Activated effector memory CD4-positive, alpha-beta T cell treated with Interleukin-2 at 50 U/mL for 16 hours (primary cell): Measurements from ENCODE around the gene FLYWCH1.
A peak's percentile ranks its signal among the peaks of the same experiment; 100 is the strongest.

ENCODE experiments used
- DNase-seq: peaks from one replicate; pipeline ENCODE4 v3.0.0-alpha.2; 2020

Gene FLYWCH1

DNA sequence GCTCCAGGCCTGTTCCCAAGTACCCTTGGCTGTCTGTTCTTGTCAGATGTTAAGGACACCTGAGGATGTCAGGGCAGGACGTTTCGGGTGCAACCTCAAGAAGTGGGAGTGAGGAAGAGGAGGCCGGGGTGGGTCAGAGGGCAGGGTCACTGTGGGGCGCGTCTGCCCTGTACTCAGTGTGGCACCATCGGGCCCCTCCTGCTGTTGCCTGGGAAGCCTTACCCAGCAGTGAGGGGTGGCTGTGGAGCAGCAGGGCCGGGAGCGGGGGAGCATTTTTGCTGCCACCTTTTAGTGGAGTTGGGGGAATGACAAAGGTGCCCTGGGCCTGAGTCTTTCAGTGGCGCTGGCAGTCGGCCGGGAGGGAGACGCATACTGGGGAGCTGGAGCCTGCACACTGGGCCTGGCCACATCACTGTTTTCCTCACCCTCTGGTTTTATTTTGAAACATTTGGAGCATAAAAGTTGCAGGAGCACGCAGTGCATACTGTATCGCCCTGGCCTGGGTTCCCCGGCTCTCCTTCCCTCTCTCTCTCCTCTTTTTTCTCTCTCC, 11.1 kb upstream of the FLYWCH1 start:
- no peak for DNase-seq

DNA sequence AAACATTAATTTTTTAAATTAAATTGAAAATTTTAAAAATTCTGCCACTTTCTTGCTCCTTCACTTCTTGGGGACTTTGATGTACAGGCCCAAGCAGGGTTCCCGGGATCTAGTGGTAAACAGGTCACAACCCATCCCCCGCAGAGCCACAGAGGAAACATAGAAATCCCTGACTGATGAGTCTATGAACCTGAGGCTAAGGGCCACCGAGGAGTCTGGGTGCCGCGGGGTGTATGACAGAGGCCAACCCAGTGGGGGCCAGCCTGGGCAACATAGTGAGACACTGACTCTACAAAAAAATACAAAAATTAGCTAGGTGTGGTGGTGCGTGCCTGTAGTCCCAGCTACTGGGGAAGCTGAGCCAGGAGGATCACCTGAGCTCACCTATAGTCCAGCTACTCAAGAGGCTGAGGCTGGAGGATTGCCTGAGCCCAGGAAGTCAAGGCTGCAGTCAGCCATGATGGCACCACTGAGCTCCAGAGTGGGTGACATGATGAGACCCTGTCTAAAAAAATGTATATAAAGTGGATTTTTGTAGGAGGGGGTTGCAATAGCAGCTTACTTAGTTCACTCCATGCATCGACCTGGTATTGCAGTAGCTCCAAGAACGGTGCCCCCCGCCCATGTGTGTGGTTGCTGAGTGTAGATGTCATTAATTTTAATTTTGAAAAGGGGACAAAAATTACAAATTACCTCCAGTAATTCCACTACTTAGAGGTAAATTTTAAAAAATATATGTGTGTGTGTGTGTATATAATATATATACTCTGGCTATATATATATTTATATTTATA, 9.2 kb upstream of the FLYWCH1 start:
- no peak for DNase-seq

DNA sequence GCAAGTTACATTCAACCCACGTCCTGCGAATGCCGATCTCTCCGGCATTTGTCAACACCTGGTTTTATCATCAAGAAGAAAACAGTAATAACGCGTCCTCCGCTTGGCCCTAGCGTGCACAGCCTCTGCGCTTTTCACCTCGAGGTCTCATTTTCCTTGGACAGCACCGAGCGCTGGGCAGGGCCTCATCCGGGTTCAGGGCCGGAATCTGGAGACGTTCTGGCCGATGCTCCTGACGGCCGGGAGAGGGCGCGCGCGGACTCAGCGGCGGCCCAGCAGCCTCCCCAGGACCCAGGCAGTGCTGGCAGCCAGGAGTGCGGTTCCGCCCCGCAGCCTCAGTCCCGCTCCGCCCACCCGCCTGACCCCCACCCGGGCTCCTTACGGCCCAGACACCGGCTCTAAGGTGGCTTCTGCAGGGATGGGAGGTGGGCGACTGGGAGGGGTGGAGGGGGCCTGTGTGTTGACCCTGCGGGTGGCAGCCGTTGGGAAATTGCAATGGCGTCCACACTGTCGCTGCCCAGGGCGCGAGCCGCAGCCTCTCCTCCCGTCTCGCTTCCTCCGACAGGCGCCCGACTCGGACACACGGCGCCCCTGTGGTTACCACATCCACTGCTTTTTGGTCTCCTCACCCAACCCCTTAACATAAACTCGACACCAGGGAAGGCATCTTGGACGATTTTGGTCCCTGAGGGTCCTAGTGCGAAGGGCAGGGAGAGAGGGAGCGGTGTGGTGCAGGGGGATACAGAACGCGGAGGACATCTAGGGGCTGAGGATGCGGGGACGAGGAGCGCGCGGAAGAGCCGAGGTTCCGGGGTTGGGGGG, 7.4 kb upstream of the FLYWCH1 start:
- peak; percentile 67 for DNase-seq

DNA sequence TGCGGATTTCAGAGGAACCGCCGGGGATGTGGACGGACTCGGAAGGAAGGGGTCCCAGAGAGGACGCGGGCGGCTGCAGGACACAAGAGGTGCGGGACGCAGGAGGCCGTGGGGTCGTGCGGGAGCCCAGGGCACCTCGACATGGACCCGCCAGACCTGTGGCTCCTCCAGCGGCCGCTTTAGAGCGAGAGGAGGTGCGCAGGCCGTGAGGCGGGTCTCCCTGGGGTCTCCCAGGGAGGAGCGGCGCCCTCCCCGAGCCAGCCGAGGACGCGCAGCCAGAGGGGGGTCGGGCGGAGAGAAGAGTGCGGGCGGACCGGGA, 6.8 kb upstream of the FLYWCH1 start:
- peak; percentile 15 for DNase-seq

DNA sequence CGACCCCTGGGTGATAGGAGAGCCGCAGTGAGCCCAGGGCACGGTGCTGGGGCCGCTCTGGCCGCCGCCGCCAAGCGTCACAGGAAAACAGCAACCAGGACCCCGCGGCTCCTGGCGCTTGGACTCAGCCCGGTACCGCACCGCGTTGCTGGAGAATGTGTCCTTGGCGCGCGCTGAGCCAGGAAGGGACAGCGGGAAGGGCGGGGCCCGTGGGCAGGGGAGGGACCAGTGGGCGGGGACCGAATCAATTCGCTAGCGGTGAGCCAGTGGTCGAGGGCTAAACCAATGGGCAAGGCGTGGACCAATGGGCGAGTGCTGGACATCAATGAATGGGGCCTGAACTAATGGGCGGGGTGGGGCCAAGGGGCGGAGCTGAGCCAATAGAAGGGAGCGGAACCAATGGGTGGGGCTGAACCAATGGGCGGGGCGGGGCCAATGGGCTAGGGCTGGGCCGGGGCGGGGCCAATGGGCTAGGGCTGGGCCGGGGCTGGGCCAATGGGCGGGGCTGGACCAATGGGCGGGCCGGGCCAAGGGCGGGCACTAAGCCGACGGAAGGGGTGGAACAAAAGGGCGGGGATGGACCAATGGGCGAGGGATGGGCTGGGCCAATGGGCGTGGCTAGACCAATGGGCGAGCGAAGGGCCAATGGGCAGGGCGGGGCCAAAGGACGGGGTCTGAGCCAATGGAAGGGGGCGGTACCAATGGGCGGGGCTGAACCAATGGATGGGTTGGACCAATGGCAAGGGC, 6.3 kb upstream of the FLYWCH1 start:
- DNase-seq = peak; percentile 77

DNA sequence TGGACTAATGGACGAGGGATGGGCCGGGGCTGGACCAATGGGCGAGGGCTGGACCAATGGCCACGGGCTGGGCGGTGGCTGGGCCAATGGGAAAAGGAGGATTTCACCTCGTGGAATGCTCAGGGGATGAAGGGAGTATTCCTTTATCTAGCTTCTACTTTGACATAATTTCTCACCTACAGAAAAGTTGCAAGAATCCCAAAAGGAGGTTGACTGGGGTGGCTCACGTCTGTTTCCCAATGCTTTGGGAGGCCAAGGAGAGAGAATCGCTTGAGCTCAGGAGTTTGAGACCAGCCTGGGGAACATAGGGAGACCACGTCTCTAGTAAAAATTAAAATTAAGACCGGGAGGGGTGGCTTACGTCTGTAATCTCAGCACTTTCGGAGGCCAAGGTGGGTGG, 5.7 kb upstream of the FLYWCH1 start:
- no peak for DNase-seq

DNA sequence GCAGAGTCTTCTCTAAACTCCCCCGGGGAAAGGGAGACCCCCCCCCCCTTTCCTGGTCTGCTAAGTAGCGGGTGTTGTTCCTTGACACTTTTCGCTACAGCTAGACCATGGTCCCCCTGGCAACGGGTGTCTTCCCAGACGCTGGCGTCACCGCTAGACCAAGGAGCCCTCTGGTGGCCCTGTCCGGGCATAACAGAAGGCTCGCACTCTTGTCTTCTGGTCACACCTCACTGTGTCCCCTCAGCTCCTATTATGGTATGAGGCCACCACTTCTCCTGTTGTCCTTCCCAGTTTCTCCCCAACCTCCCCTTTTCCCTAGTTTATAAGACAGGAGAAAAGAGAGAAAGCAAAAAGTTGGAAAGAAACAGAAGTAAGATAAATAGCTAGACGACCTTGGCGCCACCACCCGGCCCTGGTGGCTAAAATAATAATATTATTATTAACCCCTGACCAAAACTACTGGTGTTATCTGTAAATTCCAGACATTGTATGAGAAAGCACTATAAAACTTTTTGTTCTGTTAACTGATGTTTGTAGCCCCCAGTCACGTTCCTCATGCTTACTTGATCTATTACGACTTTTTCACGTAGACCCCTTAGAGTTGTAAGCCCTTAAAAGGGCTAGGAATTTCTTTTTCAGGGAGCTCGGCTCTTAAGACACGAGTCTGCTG, 4.5 kb upstream of the FLYWCH1 start:
- peak; percentile 18 for DNase-seq

DNA sequence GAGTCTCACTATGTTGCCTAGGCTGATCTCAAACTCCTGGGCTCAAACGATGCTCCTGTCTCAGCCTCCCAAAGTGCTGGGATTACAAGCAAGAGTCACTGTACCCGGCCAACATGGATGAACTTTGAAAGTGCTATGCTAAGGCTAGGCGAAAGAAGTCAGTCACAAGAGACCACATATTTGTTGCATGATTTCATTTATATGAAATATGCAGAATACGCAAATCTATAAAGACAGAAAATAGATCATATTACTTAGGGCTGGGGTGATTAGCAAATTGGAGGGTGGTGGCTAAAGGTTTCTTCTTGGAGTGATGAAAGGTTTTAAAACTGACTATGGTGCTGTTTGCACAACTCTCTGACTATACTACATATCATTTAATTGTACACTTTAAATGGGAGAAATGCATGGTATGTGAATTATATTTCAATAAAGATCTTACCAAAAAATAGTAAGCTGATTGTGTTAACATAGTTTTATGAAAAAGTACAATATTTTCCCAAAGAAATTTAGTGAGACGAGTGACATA, 1.2 kb upstream of the FLYWCH1 start:
- DNase-seq = no peak

DNA sequence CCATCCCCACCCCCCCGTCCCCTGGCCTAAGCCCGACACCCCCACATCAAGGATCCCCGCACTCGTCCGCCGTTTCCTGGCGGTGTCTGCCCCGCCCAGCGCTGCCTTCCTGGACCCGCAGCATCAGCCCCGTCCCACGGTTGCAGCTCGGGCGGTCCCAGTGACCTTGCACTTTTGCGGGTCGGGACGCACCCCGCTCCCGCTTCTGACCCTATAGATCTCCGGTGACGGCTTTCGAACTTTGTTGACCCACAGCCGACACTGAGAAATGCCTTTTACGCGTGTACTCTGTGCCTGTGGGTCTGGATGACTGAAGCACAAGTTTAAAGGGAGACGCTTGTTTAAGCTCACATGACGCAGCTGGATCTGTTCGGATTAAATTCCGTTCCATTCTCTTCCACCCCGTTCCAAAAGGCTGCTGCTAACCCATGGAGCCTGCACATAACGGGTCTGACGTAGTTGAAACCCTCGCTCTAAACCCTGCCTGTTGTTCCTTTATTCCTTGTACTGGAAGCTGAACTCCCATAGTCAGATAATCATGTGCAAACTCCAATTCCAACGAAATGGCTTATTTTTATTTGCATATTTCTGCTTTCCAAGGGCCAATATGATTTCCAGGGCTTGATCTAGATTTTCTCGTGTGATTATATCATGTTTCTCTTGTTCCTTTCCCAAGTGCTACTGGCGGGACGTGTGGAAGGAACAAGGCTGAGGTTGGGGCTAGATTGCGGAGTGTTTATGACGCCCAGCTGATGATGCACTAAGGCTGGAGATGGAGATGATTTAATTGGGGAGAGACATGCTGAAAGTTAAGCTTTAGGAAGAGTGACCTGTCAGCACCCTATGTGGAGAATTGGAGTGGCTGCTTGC, 834 bp downstream of the FLYWCH1 start:
- peak; percentile 16 for DNase-seq

DNA sequence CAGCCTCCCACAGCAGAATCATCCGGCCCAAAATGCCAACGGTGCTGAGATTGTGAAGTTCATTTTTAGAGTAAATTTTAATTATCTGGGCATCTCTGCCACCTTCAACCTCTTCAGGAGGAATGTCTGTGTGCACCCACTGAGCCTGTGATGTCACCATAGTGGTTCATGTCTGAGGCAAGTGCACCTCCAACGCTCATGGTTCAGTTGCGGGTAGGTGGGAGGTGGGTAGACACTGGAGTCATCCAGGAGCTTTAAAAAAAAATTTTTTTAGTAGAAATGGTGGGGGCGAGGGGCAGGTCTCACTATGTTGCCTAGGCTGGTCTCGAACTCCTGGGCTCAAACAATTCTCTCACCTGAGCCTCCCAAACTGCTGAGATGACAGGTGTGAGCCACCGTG, 1.9 kb downstream of the FLYWCH1 start:
- DNase-seq = no peak

DNA sequence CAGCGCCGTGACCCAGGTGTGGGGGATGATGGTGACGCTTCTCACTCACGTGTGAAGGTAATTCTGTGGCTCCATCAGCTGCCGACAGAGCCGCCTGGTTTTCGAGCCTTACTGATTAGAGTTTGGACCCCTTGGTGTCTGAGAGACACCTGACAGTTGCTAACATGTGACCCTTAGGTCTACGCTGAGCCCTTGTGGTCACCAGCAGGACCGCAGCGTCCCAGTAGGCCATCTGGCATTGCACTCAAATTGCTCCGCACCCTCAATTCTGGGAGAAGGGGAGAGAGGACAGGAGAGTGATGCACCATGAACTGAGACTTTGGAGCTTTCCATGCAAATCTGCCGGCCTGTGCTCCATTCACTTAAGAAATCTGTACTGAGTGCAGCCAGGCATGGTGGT, 2.5 kb downstream of the FLYWCH1 start:
- no peak for DNase-seq

DNA sequence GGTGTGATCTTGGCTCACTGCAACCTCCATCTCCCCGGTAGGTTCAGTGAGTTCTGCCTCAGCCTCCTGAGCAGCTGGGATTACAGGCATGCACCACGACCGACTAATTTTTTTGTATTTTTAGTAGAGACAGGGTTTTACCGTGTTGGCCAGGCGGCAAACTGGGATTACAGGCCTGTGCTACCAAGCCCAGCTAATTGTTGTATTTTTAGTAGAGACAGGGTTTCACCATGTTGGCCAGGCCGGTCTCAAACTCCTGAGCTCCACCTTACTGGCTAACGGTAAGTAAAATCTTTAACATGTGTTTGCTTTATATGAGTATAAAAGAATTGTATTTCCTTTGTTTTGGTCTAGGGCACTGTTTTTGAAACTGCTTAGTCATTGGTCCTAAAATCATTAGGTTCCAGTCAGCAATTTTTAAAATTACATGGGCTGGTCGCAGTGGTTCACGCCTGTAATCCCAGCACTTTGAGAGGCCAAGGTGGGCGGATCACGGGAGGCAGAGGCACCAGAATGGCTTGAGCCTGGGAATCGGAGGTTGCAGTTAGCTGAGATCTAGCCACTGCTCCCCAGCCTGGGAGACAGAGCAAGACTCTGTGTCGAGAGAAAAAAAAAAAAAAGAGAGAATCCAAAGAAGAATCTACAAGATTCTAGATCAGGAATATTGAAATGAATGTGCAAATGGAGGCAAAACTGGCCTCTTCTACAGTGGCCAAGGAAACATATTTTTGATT, 3.6 kb downstream of the FLYWCH1 start:
- no peak for DNase-seq

DNA sequence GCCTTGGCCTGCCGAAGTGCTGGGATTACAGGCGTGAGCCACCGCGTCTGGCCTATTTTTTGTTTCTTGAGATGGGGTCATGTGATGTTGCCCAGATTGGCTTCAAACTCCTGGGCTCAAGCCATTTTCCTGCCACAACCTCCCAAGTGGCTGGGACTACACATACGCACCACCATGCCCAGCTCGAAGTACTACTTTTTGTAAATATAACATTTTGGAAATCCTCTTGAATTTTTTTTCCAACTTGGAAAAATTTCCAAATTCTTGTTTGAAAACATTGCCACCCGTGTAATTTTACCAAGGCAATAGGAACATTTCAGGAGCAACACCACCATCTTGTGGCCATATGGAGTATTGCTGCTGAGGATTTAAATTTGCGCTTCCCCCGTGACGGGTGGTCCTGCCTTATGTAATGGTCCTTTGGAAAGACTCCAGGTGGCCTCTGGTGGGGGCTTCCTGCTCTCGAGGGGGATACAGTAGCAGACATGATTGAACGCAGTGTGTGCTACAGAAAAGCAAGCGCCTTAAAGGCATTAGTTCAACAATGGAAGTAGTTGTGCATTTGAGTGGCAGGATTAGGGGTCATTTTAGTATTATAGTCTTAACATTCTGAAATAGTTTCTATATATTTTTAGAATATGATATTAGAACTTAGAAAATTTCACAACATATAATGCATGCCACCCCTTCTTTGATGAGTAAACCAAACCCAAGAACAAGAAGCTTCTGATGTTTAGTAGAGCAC, 8.0 kb downstream of the FLYWCH1 start:
- DNase-seq = peak; percentile 32

DNA sequence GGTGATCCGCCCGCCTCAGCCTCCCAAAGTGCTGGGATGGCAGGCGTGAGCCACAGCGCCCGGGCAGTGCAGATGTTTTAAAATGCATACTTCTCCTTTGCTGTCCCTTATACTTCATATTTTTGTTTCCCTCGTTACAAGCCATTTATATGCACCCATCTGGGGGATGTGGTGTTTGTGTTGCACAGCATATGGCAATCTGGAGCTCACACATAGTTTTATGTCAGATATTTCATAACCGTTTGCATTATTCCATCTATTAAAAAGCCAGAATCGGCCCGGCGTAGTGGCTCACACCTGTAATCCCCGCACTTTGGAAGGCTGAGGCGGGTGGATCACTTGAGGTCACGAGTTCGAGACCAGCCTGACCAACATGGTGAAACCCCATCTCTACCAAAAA, 11.8 kb downstream of the FLYWCH1 start:
- DNase-seq = no peak

DNA sequence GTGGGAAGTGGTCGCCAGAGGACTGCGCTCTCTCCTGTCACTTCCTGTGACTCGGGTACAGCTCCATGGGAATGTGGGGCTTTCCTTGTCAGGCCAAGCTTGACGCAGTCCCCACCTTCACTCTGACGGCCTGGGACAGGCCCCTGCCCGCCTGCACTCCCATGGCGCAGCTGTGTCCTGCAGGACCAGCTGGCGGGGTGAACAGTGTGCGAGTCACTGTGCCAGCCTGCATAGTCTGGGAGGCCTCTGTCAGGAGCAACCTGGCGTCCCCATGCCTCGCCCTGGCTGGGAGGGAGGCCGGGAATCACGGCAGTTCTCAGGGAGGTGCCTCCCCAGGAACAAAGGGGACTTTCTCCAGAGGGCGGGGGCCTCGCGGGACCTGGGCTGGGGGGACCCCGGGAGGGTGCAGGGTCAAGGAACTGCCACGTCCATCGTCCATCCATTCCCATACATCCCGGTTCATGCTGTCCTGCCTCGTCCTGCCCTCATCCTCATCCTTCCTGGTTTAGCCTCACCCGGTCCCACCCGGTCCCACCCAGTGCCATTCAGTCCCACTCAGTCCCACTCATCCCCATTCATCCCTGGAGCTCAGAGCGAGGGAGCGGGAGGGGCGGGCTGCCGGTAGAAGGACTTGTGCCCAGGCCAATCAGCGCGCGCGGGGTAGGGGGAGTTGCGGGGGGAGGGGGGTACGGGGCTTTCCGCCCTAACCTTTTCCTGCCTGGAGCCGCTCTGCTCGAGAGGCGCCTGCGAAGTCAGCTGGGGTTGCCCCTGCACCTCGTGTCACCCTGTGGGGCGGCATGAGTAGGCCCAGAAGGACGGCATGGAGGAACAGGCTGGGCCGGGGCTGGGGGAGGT, 13.4 kb downstream of the FLYWCH1 start:
- DNase-seq = no peak

DNA sequence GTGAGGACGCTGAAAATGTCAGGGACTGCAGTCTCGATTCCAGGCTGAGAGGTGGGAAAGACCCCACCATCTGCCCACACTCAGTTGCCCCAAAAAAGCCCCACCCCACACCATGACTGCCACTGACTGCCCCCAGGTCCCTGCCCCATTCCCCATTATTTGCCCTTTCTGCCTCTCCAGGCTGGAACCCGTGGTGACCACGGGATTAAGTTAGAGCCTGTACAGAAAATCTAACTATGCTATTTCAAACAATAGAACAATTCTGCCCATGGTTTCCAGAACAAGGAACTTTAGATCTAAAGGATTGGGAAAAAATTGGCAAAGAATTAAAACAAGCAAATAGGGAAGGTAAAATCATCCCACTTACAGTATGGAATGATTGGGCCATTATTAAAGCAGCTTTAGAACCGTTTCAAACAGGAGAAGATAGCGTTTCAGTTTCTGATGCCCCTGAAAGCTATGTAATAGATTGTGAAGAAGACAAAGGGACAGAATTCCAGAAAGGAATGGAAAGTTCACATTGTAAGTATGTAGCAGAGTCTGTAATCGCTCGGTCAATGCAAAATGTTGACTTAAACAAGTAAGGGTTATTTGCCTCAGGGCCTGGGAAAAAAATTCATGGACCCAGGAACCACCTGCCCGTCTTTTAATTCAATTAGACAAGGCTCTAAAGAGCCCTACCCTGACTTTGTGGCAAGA, 14.4 kb downstream of the FLYWCH1 start:
- no peak for DNase-seq

DNA sequence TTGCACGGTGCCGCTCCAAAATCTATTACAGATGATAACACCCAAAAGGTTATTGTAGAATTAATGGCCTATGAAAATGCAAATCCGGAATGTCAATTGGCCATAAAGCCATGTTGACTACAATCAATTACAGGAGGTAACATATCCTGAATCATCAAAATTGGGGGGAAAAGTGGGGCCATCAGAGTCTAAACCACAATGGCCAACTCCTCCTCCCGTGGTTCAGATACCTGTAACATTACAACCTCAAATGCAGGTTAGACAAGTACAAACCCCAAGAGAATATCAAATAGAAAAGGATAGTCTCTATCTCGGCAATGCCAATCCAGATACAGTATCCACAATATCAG, 14.9 kb downstream of the FLYWCH1 start:
- DNase-seq = no peak

DNA sequence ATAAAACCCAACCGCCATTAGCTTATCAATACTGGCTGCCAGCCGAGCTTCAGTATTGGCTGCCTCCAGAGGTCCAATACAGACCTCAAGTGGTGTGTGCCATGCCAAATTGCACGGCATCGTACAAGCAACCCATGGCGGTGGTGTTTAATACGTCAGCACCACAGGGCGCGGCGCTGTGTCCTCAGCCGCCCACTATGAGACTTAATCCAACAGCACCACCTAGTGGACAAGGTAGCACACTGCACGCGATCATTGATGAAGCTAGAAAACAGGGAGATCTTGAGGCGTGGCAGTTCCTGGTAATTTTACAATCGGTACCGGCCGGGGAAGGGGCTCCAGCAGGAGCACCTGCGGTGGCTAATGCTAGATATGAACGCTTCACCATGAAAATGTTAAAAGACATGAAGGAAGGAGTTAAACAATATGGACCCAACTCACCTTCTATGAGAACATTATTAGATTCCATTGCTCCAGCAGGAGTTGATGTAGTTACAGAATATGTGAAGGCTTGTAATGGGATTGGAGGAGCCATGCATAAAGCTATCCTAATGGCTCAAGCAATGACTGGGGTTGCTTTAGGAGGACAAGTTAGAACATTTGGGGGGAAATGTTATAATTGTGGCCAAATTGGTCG, 15.4 kb downstream of the FLYWCH1 start:
- DNase-seq = peak; percentile 76
